ENCODE data around the gene ATXN2.

DNA sequence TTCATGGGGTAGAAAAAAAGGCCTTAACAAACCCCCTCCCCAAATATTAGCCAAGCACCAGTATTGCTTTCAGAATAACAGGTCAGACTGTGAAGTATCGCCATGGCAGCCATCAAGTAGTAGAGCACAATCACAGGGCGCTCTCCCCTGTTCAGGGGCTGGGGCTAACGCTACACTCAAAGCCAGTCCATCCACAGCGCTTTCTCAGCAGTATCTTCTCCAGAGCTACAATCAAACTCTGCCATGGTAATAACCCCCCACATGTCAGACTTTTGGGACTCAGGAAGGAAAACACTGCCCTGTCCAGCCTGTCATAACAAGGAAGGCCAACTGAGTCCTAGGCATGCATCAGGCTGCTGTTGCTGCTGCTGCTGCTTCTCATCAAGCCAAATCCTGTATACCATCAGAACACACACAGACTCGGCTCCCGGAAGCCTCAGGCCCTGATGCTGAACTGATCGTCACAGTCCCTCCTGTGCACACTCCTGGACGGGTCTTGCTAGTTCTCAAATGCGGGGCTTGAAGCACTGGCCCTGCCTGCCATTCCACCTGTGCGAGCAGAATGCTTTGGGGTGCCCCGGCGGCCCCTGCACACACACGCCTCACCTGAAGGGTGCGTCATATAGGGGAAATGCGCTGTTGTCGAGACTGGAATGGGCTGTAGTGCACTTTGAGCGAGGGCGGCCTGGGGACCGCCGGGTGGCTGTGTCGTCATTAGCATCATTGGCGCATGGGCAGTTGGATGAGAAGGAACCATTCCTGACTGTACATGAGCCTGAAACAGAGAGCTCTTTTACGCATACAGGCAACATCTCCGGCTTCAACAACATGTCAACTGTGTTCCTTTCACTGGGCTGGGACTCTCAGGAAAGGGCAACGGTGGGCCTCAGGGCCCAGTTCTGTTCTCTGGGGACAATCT lies 145.8 kb downstream of the ATXN2 start:
- TF ChIP-seq RELA (CRISPR knock-in tag; IDR thresholded peaks at IDR 0.05; ENCODE audit: borderline replicate concordance) = no peak
- TF ChIP-seq JUN (CRISPR knock-in tag; IDR thresholded peaks at IDR 0.05) = no peak

Data from WTC11 (cell line).